ENCODE data around the gene CEP85.

CEP85 gene

GRCh38 chr1:26279456-26280332 lies 45.7 kb downstream of the CEP85 start, which contains the start of gene SH3BGRL3:
Gene SH3BGRL3, plus strand, starts transcription at chr1:26280086. Its CDS starts 70 bp downstream, at chr1:26280156.
- DNase-seq: peak; percentile 87

DNA sequence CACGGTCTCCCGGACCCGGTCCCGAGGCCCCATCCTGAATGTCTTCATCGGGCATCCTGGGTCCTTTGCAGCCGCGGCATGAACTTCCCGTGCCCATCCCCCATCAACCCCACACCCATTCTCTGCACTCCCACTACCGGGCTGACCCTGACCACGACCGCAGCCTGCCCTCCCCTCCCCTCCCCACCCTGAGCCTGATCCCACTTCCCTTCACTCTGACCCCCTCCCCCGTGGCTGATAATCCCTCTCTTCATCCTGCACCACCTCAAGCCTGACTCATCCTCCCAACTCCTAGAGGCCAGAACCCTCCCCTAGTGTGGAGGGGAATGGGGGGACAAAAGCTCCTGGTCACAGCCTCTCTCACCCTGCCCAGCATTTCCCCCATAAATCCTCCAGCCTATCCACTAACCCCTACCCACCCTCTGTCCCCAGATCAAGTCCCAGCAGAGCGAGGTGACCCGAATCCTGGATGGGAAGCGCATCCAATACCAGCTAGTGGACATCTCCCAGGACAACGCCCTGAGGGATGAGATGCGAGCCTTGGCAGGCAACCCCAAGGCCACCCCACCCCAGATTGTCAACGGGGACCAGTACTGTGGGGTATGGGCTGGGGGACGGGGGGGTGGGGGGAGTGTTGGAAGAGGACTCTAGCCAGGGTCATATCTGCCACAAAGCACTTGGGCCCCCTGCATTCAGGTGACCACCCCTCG lies 46.5 kb downstream of the CEP85 start:
- DNase-seq: peak; percentile 80

- DNase-seq: peak; percentile 53
Observed at GRCh38 chr1:26281091-26281958, 47.3 kb downstream of the CEP85 start.

GRCh38 chr1:26281971-26282370 lies 48.0 kb downstream of the CEP85 start:
- DNase-seq: peak; percentile 66

DNA sequence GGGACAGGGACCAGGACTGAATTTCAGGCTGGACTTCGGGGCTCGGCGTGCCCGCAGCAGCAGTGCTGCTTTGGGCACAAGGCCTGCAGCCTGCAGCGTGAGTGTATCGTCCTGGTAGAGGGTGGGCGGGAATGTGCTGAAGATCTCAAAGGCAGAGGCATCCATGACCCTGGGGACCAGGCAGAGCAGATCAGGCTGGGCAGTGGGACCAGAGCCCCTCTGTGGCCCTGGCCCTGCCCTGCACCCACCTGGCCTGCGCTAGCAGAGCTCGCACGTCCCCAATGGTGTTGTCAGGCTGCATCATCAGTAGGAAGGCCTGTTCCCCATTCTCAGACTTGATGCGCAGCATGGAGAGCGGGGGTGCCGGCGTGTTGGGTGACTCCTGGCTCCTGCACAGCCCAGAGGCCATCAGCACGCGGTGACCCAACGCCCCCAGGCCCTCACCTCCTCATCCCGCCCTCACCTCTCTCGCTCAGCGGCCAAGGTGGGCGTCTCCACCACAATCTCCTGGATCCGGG lies 48.5 kb downstream of the CEP85 start:
- no peak for DNase-seq

- DNase-seq: no peak
Observed at GRCh38 chr1:26283279-26283853, 49.4 kb downstream of the CEP85 start.

DNA sequence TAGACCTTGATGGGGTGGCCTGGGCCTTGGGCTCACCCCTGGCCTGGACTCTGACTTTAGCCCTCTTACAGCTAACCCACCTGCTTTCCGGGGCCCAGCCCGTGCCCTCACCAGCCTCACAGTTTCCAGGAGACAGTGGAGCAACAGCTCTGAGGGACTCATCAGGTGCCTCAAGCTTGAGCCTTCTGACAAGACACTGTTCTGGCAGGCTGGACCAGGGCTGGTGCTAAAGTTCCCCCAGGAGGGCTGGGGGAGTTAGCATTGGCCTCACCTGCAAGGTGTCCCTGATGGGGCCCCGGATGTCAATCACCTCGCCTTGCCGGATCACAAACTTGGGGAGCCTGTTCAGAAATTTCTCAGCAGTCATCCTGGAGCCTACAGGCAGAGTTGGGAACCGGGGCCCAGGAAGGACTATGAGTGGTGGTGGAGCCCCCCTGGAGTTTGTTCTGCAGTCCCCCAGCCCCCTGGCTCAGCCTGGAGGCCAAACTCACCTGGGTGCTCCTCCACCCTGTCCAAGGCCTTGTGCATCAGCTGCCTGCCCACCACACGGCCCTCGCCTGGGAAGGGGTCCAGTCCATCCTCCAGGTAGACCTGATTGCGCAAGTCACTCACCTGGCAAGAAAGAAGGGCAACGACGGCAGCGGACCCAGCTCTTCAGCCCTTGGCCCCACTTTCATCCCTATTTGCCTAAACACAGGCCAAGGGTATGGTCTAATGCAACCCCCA lies 50.0 kb downstream of the CEP85 start:
- no peak for DNase-seq

DNA sequence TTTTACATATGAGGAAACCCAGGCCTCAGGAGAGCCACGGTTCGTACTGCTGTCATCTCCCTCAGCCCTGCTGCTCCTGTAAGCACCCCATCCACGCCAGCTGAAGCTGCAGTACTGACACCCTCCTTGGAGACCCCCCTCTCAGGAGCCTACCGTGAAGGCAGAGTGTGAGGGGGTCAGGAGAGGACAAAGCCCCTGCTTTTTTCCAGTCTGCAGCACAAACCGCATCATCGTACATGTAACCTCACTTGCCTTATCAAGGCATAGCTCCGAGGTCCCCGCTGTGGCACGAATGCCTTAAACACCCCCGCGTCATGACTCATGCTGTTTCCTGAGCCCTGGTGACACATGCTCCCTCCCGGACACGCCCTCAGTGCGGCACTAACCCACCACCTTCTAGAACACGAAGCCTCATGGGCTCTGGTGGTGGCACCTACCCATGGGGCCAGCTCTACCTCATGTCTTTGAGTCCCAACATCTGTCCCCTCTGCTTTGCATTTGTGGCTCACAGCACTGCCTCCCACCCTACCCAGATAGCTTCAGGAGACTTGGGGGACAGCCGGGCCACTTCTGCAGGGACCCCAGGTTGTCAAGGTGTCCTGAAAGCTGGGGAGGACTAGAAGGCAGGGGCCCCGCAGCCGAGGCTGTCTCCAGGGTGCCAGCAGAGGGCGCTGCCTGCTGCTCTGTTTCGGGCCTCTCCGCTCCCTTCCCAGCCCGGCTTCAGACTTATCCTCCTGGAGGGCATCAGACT lies 50.8 kb downstream of the CEP85 start:
- DNase-seq: peak; percentile 94

DNA sequence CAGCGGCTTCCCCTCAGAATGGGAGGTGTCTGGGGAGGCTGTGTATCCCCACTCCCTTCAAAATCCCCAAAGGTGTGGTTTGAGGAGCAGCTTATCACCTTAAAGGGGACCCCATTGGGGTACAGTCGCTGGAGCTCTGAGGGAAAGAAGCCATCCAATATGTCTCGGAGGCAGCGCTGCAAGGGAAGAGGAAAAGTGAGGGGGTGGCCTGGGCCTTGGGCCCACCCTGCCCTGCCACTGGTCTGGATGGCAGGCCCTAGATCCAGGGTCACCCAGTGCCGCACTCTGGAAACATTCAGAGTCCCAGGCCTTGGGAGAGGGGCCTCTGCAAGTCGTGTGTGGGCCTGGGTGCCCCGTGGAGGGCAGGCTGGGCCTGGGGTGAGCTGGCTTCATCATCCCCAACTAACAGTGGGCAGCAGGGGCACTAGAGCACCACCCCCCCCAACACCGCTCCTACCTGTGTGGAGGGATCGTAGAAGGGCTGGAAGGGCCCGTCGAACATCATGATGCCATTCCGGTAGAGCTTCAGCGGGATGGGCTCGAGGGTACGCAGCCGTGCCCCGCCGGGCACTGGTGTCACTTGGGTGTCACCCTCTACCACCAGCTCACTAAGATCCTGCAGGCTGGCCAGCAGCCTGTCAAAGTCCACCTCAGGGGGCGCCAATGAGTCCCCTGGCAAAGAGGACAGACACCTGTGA lies 51.5 kb downstream of the CEP85 start:
- DNase-seq: no peak

DNA sequence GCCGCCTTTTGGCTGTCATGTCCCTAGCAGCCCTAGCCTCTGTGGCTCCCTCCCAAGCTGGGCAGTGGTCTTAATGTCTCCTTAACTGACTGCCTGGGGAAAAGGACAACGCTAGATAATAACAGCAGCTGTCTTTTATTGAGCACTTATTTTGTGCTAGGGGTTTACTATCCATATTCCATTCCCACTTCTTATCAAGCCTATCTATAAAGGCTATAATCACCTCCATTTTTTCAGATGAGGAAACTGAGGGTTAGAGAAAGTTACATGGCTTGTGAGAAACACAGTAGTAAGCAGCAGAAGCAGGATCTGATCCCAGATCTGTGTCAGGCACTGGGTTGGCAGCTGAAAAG lies 52.0 kb downstream of the CEP85 start:
- no peak for DNase-seq

DNA sequence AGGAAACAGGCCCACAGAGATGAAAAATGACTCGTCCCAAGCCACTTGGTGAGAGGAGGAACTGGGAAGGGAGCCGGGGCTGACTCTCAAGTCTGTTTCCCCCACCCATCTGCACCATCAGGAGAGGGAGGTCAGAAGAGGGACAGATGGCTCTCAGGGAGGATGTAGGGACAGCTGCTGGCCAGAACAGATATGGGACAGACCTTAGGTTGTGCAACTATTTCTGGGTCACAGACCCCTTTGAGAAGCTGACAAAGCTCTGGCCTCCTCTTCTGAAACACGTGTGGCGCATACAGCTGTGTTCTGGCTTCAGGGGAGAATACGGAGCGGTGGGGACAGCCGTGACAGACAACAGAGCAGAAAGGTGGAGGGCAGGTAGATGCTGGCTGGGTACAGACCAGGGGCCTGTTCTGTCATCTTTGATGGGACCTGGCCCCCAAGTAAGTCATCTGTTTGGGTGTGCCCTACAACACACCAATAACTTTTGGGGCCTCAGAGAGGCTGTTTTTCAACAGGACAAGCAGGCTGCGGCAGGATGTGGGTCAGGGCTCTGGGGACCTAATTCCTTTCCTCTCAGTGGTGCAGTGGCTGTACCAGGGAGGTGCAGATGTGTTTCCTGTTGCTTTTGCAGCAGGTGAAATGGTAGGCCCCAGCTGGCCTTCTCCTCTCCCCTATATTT lies 53.2 kb downstream of the CEP85 start:
- DNase-seq: no peak

GRCh38 chr1:26287811-26288210 lies 53.8 kb downstream of the CEP85 start:
- DNase-seq: no peak

GRCh38 chr1:26288311-26288941 lies 54.4 kb downstream of the CEP85 start:
- no peak for DNase-seq

DNA sequence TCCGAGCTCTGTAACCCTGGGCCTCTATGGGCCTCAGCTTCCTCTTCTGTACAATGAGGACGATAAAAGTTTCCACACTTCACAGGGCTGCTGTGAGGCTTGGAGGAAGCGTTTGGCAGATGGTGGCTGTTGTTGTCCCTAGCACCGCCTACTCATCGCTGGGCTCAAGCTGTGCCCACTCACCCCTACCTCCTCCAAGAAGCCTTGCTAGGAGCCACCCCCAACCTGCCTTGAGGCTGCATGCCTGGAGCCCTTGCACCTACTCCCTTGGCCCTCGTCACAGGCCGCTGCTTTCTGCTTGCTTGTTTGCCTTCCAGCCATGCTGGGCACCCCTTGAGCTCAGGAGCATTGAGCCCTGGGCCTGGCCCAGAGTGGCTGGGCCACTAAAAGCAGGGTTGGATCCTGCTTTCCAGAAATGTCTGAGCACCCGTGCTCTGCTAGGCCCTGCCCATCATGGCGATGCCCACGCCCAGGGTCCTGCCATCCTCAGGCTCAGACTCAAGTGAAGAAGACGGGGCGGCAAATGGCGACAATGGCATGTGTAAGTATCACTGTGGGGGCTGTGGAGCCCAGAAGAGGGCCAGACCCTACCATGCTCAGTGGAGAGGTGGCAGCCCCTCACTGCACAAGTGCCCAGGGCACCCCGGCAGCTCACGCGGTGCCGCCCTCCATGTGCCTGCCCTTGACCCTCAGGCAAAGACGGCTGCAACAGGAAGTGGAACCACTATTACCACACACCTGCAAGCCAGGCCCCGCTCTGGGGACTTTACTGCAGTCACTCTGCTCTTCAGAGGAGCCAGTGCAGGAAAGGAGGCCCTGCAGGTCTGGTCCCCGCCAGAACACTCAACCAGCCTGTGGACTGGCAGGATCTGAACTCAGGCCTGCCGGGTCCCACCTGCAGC lies 55.4 kb downstream of the CEP85 start:
- DNase-seq: no peak

DNA sequence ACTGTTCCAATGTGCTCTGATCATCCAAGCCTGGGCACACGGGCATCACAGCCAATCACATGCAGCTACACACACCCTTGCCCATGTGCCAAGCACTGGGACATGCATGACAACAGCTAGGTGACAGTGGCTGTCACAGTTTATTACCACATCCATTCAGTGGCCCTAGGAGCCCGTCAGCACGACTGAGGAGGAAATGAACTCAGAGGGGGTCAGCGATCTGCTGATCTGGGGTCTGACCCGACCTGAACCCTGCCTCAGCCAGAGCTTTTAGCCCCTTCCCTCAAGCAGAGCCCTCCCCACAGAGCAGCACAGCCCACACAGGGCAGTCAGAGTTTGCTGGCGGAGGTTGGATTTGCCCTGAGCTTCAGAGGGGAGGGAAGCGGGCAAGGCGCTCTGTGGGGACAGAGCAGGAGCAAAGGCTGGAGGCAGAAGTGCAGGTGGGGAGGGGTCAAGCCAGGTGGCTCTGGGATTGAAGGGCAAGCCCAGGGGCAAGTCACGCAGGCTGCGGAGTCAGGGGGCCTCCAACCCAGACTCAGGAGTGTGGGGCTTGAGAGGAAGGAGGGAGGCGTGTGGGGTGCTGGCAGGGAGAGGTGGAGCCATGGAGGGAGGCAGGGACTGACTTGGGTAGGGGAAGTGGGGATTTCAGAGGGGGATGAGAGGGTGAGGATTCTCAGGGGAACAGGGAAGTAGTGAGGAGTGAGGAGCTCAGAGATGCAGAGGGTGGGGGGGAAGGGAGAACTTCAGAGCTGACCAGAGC lies 56.3 kb downstream of the CEP85 start:
- DNase-seq: no peak

GRCh38 chr1:26290882-26291261 lies 56.9 kb downstream of the CEP85 start:
- DNase-seq: no peak

- no peak for DNase-seq
Observed at GRCh38 chr1:26291433-26291832, 57.4 kb downstream of the CEP85 start.

DNA sequence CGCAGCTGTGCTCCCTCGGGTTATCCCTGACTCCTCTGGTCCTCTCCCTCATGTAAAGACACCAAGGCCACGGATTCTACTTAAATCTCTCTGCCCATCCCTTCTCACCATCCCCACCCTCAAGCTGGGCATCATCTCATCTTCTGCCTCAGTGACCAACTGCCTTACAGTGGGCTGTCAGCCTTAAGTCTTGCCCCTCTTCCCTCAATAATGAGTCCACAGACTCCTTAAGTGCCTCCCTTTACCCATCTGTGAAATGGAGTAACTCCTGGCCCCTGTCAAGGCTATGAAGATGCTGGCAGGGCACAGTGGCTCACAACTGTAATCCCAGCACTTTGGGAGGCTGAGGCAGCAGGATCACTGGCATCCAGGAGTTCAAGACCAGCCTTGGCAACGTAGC lies 57.9 kb downstream of the CEP85 start:
- no peak for DNase-seq
